ELF-1 (cell line): ENCODE results near the gene TARS1.

Experiments used
- DNase-seq: peaks from one replicate; pipeline ENCODE4 v3.0.0-alpha.2; 2016; ENCODE audit warnings: low read depth, low spot score

Gene TARS1

GRCh38 chr5:33440482-33441240, at the start of gene TARS1:
TSS of gene TARS1 (plus strand) at chr5:33440965. CDS start at chr5:33441087, 122 bp downstream.
- peak; percentile 100 for DNase-seq

- no peak for DNase-seq
Measured at GRCh38 chr5:33398501-33398900, 42.3 kb upstream of the TARS1 start.

- no peak for DNase-seq
Measured at GRCh38 chr5:33400675-33401074, 40.1 kb upstream of the TARS1 start.

GRCh38 chr5:33401482-33402390, 39.0 kb upstream of the TARS1 start:
- no peak for DNase-seq

GRCh38 chr5:33403187-33403586, 37.6 kb upstream of the TARS1 start:
- DNase-seq: no peak

GRCh38 chr5:33408816-33409215, 31.9 kb upstream of the TARS1 start:
- DNase-seq: no peak

GRCh38 chr5:33409435-33410170, 31.2 kb upstream of the TARS1 start:
- DNase-seq: no peak

- DNase-seq: no peak
Measured at GRCh38 chr5:33410221-33410620, 30.5 kb upstream of the TARS1 start.

GRCh38 chr5:33411498-33411897, 29.3 kb upstream of the TARS1 start:
- DNase-seq: no peak

GRCh38 chr5:33415811-33416354, 24.9 kb upstream of the TARS1 start:
- no peak for DNase-seq

- no peak for DNase-seq
Measured at GRCh38 chr5:33417632-33418031, 23.1 kb upstream of the TARS1 start.

GRCh38 chr5:33420946-33421345, 19.8 kb upstream of the TARS1 start:
- no peak for DNase-seq

GRCh38 chr5:33422191-33422590, 18.6 kb upstream of the TARS1 start:
- no peak for DNase-seq

- DNase-seq: no peak
Measured at GRCh38 chr5:33423018-33423630, 17.6 kb upstream of the TARS1 start.

GRCh38 chr5:33425314-33425713, 15.5 kb upstream of the TARS1 start:
- no peak for DNase-seq

- no peak for DNase-seq
Measured at GRCh38 chr5:33430983-33431382, 9.8 kb upstream of the TARS1 start.

- DNase-seq: no peak
Measured at GRCh38 chr5:33432656-33433055, 8.1 kb upstream of the TARS1 start.

GRCh38 chr5:33433303-33434240, 7.2 kb upstream of the TARS1 start:
- no peak for DNase-seq

- DNase-seq: peak; percentile 69
Measured at GRCh38 chr5:33435893-33436490, 4.8 kb upstream of the TARS1 start.

- no peak for DNase-seq
Measured at GRCh38 chr5:33438996-33439395, 1.8 kb upstream of the TARS1 start.
